RPMI7951 (cell line): ENCODE data around the gene GRAP2. TPM values are rescaled to one million over a fixed set of nuclear protein-coding genes. Genes with fewer than 3 reads are reported as not detected.

Source experiments
- DNase-seq: peaks from one replicate; pipeline ENCODE4 v3.0.0-alpha.2; 2012; ENCODE audit warnings: low read depth
- total RNA-seq: library from RNA; depleted of rRNA; stranded (reverse); fragments of >200 nt; shearing (Covaris generic); gene quantifications from 2 replicates; pipeline ENCODE4 v1.2.3, GENCODE V29; 2014

Gene GRAP2
- total RNA-seq, 1 experiment from 2014 or later, result 0.84 TPM

DNA sequence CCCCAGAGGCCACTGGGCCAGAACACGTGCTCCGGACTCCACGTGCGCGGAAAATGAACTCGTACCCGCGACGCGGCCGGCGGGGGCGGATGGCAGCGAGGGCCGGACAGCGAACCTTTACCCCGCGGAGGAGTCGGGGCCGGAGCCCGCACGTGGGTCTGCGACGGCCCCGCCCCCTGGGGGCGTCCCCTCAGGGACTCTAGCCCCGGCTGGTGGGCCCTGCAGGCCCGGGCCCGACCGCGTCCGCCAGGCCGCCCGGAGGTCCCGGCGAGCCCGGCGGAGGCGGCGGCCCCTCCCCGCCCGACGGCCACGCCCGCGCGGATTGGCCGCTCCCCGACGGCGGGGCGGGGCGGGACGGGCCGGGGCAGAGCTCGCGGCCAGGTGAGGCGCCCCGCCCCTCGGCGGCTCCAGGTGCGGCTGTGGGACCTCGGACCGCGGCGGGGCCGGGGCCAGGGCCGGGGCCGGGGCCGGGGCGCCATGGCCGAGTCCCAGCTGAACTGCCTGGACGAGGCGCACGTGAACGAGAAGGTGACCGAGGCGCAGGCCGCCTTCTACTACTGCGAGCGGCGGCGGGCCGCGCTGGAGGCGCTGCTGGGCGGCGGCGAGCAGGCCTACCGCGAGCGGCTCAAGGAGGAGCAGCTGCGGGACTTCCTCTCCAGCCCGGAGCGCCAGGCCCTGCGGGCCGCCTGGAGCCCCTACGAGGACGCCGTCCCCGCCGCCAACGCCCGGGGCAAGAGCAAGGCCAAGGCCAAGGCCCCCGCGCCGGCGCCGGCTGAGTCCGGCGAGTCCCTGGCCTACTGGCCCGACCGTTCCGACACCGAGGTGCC lies 93.9 kb downstream of the GRAP2 start, which contains the start of gene FAM83F:
FAM83F (plus strand) TSS at position 389 of the 827 bp plus-strand sequence; CDS start at position 478, 89 bp downstream.
- no peak for DNase-seq

DNA sequence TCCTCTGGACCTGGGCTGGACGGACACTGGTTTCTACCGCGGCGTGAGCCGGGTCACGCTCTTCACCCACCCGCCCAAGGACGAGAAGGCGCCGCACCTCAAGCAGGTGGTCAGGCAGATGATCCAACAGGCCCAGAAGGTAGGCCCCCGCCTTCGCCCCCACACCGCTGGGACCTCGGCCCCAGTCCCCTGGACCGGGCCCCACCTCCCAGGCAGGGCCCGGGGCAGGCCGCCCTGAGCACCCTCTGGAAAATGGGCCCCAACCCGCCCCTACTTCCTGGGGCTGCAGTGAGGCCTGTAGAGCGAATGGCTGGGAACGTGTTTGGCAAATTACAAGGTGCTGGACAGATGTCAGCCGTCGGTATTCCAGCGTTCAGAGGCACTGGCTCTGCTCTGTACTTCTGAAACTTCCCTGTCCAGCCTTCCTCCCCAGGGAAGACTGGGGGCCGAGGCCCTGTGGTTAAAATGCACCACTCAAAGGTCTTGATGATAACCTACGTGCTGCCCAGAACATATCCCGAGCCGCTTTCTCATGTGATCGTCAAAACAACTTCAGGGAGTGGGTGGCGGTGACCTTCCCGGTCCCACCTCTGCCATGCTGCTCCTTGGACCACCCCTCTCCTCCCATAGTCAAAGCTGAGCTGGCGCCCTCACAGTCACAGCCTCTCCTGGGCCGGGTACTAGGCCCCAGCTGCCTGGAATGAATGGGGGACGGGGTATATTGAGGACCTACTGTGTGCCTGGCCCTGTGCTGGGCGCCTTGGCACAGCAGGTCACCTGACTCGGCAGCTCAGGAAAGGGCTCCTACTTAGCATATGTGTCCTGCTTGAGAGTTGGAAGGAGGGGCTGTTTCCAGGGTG lies 94.7 kb downstream of the GRAP2 start:
- no peak for DNase-seq

DNA sequence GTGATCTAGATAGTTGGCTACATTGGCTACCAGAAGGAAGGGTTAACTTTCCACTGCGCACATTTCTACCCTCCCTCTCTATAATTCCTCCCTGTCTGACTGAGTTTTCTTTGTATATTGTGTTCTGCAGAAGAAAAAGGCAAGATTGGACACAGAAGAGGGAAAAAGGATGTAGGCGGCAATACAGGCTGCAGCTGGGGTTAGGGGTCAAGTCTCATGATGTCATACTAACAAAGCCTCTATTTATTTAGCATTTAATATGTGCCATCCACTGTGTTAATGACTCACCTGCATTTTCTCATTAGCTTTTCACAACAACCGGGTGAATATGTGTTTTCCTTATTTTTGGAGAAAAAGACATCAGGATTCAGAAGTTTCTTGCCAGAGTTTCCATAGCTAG lies 95.8 kb downstream of the GRAP2 start:
- no peak for DNase-seq

DNA sequence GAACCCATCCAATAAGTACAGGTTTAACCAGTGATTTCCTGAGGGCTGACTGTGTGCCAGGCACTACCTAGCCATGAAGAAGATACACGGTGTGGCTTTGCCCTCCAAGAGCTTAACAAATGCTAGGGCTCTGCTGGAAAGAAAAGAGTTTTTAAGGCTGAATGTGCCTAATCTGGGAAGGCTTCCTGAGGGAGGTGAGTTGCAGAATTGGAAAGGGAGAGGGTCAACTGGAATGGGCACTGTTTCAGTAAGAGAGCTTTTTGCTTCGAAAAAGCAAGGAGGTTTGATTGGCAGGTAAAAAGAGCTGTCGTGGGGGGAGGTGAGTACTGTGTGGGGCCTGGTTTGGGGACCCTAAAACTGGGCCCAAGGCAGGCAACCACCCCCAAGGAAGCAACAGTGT lies 96.5 kb downstream of the GRAP2 start:
- no peak for DNase-seq

DNA sequence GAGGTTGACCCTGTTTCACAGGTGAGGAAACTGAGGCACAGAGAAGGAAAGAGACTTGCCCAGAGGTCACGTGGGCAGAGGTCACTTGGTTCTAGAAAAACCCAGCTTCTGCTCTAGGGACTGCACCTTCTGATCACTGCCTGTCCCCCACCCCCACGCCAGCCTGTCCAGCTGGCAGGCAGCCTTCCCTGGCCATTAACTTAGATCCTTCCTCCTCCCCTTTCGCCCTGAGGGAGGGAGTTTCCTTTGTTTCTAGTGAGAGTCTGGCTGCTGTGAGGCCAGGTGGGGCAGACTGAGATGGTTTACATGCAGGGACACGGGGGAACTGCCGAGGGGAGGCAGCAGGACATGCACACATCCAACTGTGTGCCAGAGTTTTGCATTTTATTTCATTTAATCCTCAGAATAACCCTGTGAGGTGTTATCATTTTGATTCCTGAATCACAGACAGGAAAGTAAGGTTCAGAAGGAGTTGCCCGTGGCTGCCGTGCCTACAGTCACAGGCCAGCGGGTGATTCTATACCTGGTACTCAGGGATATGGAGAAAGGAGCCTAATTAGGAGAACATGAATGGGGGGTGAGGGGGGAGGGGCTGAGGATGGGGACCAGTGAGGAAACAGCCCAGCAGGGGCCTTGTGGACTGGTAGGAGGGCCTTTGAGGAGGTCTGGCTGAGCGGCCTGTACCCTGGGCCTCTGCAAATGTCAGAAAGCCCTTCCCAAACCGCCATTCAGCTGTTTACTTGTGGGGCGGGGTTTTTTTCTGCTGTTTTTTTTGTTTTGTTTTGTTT lies 97.2 kb downstream of the GRAP2 start:
- DNase-seq, result peak; percentile 90

DNA sequence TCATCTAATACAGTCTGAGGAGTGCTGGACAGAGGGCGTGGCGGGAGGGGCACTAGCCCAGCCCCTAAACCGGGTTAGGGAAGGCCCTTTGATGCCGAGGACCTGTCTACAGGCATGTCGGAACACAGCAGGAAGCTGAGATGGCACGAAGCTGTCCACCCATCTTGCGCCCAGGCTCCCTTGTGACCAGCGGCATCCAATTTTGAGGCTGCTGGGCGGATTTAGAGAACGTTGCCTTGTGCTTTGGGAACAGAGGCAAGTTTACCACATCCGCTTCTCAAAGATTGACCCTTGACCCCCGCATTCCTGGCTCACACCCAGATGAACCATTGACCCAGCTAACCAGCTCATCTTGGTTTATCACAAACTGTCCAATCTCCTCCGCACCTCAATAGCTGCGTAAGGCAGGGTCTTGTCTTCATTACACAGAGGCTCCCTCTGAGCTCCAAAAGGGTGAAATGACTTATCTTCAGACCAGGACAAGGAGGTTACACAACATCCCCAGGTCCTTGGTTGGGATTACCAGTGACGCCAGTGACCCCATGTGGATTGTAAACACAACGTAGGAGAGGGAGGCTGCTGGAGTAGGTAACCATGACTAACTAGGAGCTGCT lies 98.4 kb downstream of the GRAP2 start:
- DNase-seq, result peak; percentile 96

DNA sequence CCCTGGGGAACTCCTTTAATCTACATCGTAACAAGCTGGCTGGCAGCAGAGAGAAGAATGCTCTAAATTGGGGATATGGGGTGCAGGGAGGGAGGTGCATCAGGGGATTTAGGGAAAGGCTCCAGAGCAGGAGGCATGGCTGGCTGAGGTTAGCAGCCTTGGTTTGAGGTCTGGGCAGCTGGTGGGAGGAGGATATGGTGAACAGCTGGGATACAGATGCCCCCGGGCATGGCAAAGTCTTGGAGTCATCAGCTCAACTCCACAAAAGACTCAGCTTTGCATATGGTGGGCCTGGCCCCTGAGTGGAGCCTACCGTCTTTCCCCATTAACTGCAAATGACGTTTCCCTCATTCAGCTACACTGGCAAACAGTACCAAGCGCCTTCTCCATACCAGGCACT lies 99.3 kb downstream of the GRAP2 start:
- DNase-seq, result peak; percentile 94

DNA sequence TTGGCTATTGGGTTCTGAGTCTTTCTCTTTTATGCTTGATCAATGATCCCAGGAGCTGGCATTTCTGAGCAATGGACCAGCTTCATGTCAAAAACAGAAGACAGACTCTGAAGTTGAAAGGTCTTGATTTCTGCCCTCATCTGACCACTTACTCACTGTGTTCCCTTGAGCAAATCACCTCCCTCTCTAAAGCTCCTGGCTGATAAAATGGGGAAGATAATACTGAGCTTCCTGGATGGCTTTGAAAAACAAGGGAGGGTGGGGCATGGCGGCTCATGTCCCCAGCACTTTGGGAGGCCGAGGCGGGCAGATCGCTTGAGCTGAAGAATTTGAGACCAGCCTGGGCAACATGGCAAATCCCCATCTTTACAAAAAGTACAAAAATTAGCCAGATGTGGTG lies 100.2 kb downstream of the GRAP2 start:
- DNase-seq, result no peak

DNA sequence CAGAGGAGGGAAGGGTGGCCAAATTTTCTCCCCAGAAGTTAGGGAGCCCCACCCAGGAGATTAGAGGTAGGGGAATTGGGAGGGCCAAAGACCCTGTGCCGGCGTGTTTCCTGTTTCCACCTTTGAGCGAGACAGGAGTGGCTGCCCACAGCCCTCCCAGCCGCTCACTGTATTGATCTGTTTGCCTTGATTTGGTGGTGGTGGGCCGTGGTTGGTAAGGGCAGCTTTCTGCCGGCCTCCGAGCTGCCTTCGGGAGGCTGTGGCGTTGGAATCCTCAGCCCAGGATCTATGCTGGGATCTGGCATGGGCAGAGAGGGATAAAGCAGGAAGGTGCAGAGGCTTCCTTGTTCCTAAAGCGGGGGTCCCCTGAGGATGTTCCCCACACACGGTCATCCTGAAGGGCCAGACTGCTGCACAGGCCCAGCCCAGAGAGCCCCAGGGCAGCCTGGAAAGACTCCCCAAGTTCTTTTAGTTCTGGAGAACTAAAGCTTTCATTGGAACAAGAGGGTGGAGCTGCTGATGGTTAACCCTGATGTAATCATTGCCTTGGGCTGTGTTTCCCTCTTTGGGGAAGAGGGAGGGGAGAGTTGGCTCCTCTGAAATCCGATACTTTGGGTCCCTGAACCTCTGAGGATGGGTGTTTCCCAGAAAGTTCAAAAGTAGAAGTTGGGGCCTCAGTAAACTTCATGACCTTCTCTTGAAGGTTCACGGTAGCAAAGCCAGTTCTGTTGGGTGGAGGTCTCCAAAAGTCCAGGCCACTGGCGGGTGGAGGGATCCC lies 101.1 kb downstream of the GRAP2 start:
- peak; percentile 74 for DNase-seq

DNA sequence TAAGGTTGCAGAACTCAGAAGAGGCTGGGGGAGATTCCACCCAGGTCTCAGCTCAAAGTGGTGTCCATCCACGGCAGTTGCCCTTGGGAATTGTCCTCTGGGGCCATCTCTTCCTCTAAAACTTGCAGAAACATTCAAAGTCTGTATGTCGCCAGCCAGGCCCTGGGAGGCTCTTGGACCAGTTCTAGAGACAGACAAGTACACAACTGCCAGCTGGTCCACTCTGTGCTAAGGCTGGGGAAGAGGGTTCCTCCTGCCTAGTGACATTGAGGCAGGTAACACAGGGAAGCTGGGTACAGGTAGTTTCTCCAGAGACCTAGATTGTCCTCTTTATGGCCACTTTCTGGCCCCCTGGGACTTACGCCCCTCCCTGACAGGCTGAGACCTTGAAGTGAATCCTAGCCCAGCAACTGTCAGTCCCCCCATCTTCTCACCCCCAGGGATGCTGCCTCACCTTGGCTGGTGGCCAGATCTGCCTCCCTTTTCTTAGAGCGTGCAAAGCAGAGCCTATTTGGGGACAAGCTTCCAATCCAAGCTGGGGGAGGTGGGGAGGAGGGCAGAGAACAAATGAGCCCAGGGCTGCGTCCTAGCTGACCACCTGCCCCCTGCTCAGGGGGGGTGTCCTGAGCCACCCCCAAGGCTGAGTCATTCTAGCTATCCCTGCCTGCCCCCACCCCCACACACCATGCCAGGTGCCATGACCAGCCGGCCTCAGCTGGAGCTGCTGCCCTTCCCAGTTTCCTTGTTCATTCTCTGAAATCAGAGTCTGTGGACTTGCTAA lies 102.2 kb downstream of the GRAP2 start:
- DNase-seq, result no peak

DNA sequence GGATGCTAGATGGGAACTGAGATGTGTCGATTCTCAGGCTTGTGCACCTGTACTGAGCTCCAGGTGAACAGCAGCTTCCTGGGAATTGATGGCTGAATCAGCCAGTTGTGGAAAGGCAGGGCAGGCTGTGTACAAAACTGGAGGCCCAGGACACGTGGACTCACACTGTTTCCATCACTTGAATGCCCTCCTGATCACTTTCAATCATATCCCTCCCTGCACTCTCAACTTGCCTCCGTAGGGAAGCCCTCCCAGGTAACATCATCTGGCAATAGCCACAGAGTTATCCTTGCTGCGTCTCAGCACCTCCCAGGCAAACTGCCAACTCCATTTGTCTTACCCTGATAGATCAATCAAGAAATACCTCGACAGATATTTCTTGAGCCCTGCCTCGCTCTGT lies 104.0 kb downstream of the GRAP2 start:
- DNase-seq, result no peak

DNA sequence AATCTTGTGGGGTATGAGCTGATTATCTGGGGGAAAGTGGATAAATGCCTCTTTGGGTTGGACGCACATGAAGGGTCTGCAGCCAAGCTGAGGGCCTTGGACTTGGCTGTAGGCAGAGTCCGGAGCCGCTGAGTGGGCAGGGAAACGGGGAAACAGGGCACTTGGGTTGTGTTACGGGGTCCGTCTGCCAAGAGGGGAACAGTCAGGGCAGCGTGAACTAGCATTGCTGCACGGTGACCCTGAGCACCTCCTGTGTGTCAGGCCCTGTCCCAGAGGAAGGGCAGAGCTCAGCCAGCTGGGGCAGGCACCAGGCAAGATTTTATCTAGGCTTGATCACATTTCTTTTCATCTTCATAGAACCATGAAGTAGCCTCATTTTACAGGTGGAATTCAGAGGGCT lies 105.8 kb downstream of the GRAP2 start:
- DNase-seq, result no peak

DNA sequence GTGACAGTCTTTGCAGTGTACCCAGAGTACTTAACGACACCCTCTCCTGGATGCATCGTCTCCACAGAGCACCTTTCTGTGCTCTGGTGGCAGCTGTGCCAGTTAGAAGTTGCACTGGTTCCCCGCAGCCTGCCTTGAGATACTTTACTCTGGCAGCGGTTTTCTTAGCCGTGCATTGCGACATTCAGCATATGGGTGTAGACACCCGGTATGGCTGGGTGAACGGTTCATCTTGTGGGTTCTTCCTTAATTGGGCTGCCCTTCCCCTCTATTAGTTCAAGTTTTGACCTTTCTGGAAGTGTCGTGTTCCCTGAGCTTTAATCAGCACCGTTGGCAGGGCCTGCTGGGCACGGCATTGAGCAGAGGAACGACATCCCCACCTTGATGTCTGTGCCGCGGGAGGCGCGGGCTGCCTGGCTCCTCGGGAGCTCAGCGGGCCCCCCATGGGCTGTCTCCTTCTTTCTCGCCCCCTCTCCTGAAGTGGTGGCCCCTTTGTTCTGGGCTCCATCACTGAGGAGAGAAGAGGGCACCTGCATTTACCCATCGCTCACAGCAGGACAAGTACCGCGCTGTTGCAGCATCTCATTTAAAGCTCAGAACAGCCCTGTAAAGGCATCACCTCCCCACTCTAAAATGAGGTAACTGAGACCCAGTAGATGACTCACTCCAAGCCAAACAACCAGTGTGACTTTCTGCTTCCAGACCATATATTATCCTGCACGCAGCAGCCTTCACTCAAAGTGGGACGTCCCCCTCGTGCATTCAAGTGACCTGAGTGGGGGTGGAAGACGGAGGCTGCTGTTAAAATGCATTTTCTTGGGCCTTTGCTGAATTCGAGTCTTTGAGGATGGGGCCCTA lies 107.2 kb downstream of the GRAP2 start:
- peak; percentile 53 for DNase-seq

DNA sequence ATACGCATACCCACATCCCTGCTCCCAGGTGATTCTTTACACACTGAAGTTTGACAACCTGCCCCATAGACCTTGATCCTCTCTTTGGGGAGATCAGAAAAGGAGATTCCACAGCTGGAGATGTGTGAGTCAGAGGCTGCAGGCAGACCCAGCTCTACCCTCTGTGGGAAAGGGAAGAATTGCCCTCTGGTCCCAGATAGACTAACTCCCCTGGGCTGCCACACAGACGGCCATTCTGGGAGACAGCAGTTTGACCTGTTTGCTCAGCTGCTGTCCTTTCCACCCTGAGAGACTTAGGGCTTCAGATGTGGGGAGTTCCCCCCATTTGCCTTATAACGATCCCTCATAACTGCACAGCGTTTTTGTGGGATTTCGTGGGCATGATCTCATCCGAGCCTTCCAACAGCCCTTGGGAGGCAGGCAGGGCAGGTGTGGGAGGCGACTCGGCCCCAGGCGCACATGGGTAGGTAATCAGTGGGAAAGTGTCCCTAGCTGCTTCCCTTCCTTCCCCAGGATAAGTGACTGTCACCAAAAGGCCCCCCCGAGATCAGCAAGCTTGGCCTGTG lies 107.9 kb downstream of the GRAP2 start:
- peak; percentile 77 for DNase-seq

DNA sequence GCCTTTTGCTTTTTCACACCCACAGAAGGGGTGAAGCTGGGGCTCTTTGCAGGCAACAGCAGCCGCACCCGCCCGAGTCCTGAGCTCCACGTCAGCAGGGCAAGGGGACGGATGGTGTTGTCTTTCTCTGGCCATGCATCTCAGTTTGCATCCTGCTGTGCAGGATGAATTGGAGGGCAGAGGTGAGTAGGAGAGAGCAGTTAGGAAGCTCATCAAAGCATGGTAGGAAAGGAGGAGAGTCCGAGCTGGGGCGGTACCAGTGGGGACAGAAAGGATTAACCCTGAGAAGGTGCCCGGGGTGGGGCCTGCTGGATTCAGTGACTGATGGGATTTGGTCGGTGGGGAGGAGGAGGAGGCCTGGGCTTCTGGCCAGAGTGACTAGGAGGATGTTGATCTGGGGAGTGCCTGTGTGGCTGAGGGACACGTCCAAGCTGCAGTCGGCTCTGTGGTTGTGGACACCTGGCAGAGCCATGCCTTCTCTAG lies 108.4 kb downstream of the GRAP2 start:
- peak; percentile 72 for DNase-seq

DNA sequence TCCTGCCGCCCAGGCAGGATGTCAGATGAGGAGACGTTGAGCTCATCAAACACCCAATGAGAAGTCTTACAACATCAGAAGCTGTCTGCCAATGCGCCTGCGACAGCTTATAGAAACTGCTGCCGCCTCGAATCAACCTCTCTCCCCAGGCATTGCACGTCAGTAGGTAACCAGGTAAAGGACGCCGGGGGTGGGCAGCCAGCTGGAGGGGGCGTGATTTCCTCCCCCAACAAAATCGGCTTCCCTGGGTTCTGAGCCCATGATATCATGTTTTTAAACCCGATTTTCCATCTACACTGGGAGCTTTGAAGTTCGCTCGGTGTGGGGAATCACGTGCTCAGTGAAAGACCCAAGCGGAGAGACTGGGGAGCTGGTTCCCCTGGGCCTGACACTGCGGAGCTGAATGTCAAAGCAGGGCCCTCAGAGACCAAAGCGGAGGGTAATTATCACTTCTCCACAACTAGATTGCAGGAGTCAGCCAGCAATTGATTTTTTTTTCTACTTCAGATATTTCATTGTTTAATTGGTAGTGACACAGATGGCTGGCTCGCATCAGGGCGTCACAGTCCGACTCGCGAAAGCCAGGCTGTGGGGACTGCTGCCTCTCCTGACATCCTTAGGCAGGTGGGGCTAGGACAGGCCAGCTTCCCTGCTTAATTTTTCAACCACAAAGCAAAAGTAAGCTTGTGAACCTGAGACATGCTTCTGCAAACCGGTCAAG lies 109.2 kb downstream of the GRAP2 start:
- DNase-seq, result no peak

DNA sequence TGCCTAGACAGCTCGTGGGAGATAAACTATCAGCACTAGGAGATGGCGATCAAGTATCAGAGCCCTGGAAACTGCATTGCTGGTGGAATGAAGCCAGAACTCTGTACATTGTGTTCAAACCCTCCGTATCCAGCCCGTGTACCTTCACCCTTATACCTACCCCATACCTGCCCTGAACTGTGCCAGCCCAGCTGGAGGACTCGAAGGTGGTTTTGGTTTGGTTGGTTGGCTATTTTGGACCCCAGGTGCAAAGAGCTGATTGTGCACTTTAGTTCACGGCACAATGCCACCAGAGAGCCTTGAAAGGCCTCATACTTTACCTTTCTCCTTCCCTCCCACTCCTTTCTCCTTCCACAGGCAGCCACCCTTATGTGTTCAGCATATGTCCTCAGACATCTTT lies 109.9 kb downstream of the GRAP2 start:
- DNase-seq, result no peak
